ENCODE data around the gene GYS2. TPM values are rescaled to one million over a fixed set of nuclear protein-coding genes. Genes with fewer than 3 reads are reported as not detected.

The GYS2 gene
- total RNA-seq, 2 donors from 2014 or later, result not detected

DNA sequence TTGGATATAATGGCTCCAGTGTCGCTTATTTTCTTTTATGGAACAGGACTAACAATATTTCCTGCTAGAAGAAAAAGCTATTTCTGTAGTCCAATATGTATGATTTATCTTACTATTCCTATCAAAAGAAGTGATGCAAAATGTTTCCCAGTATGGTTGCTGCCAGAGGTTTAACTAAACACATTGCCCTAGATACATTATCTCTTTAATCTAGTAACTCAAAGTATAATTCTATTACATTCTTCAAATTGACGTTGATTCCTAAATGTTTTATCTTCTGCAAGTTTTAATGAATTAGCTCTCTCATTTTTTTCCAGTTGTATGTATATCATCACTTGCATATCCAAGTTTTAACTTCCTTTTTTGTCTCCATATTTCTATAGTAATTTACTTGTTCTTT lies 28.2 kb downstream of the GYS2 start:
- ATAC-seq, result no peak
- Mint-ChIP-seq H3K9me3 (no peaks in the 10 kb centered on the region), H3K36me3 (peaks cover 0 to 5% of the 10 kb centered on the region in 2 donors), H3K27ac (no peak overlapping the region)
- DNase-seq (ENCODE audit: low spot score in 2 of 2), result no peak

DNA sequence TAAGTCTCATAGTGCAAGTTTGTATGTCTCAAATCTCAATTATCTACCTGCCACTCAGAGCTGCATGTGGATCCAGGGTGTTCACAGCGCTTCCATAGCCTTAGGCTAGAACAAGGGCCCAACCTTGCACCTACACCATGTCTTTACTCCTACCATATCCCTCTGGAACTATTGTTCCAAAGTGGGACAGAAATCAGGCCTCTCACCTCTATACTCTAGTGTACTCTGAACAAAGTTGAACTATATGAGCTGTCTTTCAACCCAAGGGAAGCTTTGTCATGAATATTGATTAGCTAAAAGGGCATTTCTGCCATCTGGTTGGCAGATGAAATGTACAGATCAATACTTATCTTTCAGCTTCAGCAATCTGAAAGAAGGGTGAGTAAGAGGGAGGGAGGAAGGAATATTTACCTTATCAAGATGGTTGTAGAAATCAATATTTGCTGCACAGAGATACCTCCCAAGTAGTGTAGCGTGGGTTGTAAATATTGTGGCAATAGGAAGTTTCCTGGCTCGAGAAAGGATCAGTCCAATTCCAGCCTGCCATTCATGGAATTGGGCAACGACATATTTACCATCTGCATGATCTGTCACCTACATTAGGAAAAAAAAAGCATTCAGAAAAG lies 30.8 kb downstream of the GYS2 start:
- H3K36me3 Mint-ChIP-seq, result no peaks in the 10 kb centered on the region
- ATAC-seq (no peak), DNase-seq (ENCODE audit: low spot score in 2 of 2) (no peak)
- H3K9me3 Mint-ChIP-seq, result no peaks in the 10 kb centered on the region
- no peak overlapping the region for H3K27ac Mint-ChIP-seq

DNA sequence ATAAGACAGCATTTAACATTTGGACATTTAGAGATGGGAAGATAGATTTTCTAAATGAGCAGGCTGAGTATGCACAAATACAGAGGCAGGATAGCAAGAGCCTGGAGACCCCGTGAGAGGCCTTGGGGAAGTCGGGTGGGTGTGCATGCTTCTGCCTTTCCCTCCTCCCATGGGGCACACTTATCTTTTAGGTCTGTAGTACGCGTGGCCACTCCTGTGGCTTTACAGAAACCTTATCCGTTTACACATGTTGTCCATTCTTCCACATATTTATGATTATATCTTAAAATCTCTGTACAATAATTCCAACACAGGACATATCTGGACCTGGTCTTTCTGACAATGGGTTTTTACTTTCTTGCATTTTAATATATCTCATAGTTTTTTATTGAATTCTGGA lies 33.6 kb downstream of the GYS2 start:
- no peaks in the 10 kb centered on the region for H3K36me3 Mint-ChIP-seq
- no peaks in the 10 kb centered on the region for H3K9me3 Mint-ChIP-seq
- DNase-seq (ENCODE audit: low spot score in 2 of 2), result no peak
- no peak for ATAC-seq
- H3K27ac Mint-ChIP-seq, result no peak overlapping the region

DNA sequence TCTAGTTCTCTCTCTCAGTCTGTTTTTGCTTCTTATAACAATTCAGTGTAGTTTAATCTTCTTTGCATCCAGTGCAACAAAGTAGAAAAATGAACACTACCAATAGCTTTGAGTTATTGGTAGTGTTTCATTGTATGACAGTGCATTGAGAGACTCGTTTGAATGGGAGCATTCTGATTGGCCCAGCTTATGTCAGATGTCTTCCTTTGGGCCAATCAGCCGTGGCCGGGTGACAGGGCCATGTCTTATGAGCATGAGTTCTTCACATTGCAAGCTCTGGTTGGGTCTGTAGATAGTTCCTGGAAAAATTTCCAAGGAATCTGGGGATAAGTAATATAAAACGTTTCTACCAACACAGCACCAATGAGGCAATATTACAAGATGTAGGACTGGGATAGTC lies 36.5 kb downstream of the GYS2 start:
- Mint-ChIP-seq H3K9me3 (no peaks in the 10 kb centered on the region), H3K27ac (no peak overlapping the region), H3K36me3 (no peaks in the 10 kb centered on the region)
- DNase-seq (ENCODE audit: low spot score in 2 of 2) (no peak), ATAC-seq (no peak)

DNA sequence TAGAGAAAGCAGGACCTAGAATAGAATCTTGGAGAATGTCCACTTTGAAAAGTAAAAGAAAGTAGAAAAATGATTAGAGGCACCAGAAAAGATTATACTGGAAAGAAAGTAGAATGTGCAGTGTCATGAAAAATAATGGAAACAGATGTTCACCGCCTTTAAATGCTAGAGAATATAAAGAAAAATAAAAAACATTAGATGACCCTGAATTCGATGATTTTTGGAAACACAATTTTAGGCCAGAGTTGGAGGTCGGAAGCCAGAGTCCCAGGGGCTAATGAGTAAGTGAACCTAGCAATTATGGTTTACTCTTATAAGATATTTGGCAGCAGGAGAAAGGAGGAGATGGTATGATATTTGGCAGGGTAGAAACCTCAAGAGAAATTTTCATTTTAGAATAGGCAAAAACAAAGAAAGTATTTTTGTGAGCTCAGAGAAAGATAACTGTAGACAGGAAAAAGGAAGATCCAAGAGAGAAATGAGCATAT lies 37.7 kb downstream of the GYS2 start:
- Mint-ChIP-seq H3K27ac (no peak overlapping the region), H3K9me3 (no peaks in the 10 kb centered on the region), H3K36me3 (no peaks in the 10 kb centered on the region)
- ATAC-seq (no peak), DNase-seq (ENCODE audit: low spot score in 2 of 2) (no peak)

DNA sequence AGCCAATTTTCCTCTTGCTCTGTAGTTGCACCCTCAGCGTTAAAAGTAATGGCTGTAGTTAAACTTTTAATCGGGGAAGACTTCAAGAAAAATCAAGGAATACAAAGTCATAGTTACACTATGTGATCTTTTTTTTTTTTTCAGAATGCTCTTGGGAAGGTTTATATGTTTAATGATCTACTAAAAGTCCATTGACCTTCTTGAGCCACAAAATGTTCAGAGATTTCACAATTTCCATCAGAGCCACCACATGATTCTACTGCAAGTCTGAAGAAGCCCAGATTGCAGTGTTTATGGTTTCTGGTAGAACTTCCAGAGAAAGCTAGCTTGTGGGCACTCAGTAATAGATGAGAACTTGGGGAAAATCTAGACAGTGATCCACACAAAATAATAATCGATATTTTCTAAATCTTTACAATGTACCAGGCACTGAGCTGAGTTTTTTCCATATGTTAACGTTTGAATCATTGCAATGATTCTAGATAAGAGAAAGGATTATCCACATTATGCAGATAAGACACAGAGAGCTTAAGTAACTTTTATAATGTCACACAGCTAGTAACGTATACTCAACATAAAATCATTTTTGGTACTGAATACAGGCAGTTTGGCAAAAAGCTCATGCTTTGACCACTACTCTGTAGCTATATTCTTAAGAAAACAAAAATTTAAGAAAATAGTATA lies 38.3 kb downstream of the GYS2 start:
- Mint-ChIP-seq H3K9me3 (no peaks in the 10 kb centered on the region), H3K27ac (no peak overlapping the region), H3K36me3 (no peaks in the 10 kb centered on the region)
- ATAC-seq (no peak), DNase-seq (ENCODE audit: low spot score in 2 of 2) (no peak)

DNA sequence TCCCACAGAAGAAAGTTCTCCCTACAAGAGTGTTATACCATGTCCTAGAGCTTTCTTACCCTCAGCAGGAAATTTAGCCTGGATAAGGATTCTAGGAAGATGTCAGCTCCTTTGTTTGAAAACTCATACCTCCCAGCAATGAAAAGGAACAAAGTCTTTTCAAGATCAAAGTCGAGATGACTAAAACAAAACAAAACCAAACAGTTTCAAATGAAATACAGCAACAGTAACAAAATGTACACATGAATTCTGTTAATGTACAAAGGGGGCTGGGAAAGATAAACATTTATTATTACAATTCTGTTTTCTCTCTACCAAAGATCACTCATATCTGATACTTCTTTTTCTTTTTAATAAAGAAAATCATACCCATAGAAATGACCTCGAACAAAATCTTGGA lies 41.8 kb downstream of the GYS2 start:
- no peak for ATAC-seq
- DNase-seq (ENCODE audit: low spot score in 2 of 2), result no peak
- no peaks in the 10 kb centered on the region for H3K36me3 Mint-ChIP-seq

DNA sequence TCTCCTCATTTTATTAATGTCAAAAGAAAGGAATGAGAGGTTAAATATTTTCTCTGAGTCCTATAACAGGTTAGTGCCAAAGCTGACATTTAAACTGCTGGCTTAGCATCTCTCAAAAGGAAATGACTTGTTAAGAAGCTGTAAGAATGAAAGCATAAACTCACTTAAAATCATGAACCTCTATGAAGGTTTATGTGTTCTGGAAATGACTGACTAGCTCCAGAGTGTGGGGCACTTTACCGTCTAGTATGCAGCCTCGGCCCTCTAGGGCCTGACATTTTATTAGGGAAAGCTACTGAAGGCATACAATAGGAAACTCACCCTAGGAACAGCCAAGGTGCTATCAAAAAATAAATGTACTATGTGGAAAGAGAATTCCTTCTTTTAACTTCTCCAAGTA lies 43.5 kb downstream of the GYS2 start:
- Mint-ChIP-seq H3K27ac (no peak overlapping the region), H3K9me3 (no peaks in the 10 kb centered on the region), H3K36me3 (no peaks in the 10 kb centered on the region)
- ATAC-seq (peak; percentile 59 to 85), DNase-seq (ENCODE audit: low spot score in 2 of 2) (no peak)

More for the DNA sequence above, 41.8 kb downstream of the GYS2 start:
- Mint-ChIP-seq H3K27ac (no peak overlapping the region), H3K9me3 (no peaks in the 10 kb centered on the region)

DNA sequence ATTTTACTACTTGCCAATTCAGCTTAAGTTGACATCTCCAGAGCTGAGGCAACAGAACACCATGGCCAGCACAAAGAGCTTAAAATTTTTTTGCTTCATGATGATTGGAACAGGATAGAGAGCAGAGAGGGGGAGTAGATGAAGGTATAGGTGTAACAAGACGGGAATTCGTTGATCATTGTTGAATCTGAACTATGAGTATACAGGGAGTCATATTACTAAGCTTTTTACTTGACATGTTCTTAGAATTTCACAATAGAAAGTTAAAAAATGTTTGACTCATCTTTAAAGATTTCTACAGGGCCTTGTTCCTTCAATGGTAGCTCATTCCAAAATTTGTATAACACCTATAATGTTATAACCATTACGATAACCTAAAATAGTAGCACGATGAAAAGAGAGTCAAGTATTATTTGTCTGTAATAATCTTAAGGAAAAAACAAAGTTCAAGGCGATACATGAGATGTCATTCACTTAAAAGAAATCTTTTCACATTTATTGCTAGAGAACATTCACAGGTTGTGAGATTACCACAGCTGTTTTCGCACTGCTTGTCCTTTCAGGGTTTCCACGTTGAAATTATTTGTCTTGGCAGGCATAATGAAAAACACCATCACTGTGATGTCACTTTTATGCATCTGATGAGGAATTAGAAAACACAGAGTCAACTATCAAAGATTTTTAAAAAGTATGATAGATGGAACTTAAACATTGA lies 44.6 kb downstream of the GYS2 start:
- ATAC-seq, result peak; percentile 56 to 87

DNA sequence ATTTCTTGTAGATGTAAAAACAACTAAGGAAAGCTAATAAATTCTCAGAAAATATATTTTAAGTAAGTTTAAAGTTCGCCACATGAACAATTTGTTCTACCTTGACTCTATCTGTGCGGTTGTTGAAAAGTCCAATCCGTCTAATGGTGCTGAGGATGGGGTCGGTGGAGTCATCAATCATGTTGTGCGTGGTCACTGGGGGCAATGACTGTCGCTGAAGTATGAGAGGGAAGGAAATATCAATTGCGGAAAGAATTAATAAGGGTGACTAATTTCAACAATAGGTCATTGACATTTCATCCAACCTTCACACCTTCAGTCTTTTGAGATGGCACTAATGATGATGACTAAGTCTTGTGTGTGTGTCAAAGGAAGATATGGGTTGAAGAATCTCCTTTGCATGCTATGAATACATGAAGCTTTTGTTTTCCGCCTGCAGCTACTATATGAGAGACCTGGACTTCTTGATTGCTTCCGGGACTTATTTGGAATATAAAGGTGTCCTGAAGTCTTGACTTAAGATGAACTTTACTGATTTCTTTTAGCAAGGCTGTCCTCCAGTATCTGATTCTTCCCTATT lies 46.5 kb downstream of the GYS2 start:
- no peak for ATAC-seq
- Mint-ChIP-seq H3K27ac (no peak overlapping the region), H3K9me3 (no peaks in the 10 kb centered on the region), H3K36me3 (no peaks in the 10 kb centered on the region)
- DNase-seq (ENCODE audit: low spot score in 2 of 2), result no peak

More for the DNA sequence above, 44.6 kb downstream of the GYS2 start:
- Mint-ChIP-seq H3K9me3 (no peaks in the 10 kb centered on the region), H3K27ac (no peak overlapping the region), H3K36me3 (no peaks in the 10 kb centered on the region)
- DNase-seq (ENCODE audit: low spot score in 2 of 2), result no peak

DNA sequence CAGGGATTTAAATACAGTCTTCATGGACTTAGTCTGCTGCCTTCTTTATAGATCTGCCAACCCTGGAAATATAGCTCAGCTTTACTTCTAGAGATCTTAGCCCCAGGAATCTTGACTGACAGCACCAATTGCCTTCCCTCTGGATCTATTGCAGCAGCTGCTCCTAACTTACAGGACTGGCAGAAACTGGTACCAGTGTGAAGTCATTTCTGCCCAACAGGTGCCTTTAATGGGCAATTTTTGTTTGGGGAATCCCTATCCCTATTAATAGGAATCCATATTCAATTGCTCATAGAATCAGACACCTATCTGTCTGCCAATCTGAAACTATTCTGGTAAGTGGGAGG lies 51.3 kb downstream of the GYS2 start:
- DNase-seq (ENCODE audit: low spot score in 2 of 2), result no peak
- no peaks in the 10 kb centered on the region for H3K9me3 Mint-ChIP-seq
- no peaks in the 10 kb centered on the region for H3K36me3 Mint-ChIP-seq

DNA sequence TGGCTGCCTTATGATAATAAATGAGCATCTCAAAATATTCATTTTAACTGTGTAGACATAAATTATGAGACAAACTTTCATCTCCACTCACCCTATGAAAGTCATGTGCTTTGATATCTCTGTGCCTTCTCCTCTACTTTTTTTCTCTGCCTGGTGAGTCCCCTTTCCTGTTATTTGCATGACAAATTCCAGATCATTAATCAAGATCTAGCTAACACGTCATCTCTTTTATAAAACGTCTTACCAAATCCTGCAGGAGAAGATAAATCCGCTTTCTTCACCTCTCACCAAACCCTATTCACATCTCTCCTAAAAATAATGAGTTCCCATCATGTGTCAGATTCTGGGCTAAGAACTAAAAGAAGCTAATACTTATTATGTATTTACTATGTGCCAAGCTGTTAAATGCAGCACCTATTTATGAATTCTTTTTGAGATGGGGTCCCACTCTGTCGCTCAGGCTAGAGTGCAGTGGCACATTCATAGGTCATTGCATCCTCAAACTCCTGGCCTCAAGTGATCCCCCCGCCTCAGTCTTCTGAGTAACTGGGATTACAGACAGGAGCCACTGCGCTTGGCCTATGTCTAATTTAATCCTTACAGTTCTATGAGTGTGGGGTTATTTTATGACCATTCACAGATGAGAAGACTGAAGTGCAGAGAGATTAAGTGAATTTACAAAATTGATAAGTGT lies 51.9 kb downstream of the GYS2 start:
- DNase-seq (ENCODE audit: low spot score in 2 of 2) (no peak), ATAC-seq (no peak)
- no peaks in the 10 kb centered on the region for H3K9me3 Mint-ChIP-seq
- H3K27ac Mint-ChIP-seq, result no peak overlapping the region
- H3K36me3 Mint-ChIP-seq, result no peaks in the 10 kb centered on the region

More for the DNA sequence above, 51.3 kb downstream of the GYS2 start:
- no peak overlapping the region for H3K27ac Mint-ChIP-seq
- ATAC-seq, result no peak

DNA sequence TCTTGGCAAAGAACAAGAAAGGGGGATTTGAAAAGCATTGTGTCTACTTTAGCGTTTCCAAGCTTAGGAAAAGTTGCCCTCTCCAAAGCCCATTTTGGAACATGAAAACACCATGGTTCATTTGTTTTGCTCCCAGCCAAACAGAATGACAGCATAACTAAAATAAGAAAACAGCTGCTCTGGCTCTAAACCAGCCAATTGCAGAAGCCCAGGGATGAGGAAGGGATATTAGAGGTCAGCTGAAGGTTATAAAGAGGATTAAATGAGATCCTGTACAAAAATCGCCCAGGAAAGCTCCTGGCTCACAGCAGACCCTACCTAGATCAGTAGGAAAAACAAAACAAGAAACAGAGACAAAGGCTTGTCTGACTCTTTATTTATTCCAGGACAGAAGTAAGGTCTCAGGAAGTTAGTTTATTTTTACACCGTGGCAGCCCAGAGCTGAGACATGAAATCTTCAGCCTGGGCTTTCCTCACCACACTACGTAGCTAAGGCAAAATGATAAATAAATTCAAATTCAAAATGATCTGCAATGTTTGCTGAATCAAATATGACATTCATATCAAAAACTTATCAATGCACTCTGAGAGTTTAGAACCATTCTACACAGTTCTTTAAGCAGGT lies 52.7 kb downstream of the GYS2 start:
- DNase-seq (ENCODE audit: low spot score in 2 of 2), result no peak
- no peaks in the 10 kb centered on the region for H3K9me3 Mint-ChIP-seq
- ATAC-seq, result no peak
- peak overlapping the region in 1 of 2 donors; percentile 67 for H3K27ac Mint-ChIP-seq
- no peaks in the 10 kb centered on the region for H3K36me3 Mint-ChIP-seq

DNA sequence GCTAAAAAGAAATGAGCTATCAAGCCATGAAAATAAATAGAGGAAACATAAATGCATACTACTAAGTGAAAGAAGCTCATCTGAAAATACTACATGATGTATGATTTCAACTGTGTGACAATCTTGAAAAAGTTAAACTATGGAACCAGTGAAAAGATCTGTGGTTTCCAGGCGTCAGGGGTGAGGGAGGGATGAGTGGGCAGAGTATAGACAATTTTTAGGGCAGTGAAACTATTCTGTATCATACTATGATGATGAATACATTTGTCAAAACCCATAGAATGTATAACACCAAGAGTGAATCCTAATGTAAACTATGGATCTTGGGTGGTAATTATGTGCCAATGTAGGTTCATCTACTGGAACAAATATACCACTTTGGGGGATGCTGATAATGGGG lies 57.2 kb downstream of the GYS2 start:
- no peak for DNase-seq (ENCODE audit: low spot score in 2 of 2)
- no peak overlapping the region for H3K27ac Mint-ChIP-seq
- H3K9me3 Mint-ChIP-seq, result no peaks in the 10 kb centered on the region
- peak; percentile 66 to 97 for ATAC-seq
- peaks cover 0 to 4% of the 10 kb centered on the region in 2 donors for H3K36me3 Mint-ChIP-seq

DNA sequence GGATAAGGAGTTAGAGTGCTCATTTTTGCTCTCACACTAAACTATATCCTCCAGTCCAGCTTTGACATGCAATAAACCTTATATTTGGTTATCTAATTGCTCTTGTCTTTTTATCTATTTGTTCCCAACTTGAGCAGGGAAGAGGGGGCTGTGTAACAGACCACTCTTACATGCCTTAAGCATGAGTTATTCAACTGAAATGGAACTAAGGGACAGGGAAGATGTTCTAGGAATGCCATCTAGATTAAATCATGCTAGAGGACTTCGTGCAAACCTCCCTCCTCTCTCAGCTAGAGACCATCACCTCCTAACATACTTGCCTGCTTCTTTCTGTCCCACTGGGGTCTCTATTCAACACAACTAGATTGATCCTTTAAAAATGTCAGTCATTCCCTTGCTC lies 57.9 kb downstream of the GYS2 start:
- no peak overlapping the region for H3K27ac Mint-ChIP-seq
- H3K36me3 Mint-ChIP-seq, result peaks cover 0 to 4% of the 10 kb centered on the region in 2 donors
- no peak for DNase-seq (ENCODE audit: low spot score in 2 of 2)
- ATAC-seq, result no peak
- no peaks in the 10 kb centered on the region for H3K9me3 Mint-ChIP-seq

DNA sequence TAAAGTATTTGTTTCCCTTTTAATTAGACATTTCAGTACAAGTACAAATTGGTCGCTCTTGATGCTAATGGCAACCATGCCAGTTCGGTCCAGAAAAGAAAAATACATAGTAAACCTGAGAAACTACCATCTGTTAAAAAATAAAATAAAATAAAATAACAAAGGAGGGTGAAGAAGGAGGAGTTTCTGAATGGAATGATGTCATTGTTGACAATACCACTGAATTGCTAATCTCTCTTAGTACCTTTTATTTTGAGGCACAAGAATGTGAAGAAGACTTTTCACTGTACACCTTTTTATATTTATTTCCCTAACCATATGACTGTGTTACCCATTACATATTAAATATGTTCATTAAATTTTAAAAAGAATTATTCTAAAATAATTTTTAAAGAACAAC lies 59.1 kb downstream of the GYS2 start:
- DNase-seq (ENCODE audit: low spot score in 2 of 2) (no peak), ATAC-seq (no peak)
- H3K27ac Mint-ChIP-seq, result no peak overlapping the region
- H3K9me3 Mint-ChIP-seq, result no peaks in the 10 kb centered on the region
- peaks cover 0 to 4% of the 10 kb centered on the region in 2 donors for H3K36me3 Mint-ChIP-seq
